PC-3 (cell line): ENCODE results near the gene KCNT2. TPM values are rescaled to one million over a fixed set of nuclear protein-coding genes. Genes with fewer than 3 reads are reported as not detected.

ENCODE experiments used
- ATAC-seq: fragments of 200-7000 bp; cut with Tn5 transposase; 2 replicates; pipeline ENCODE4 v1.9.1; 2020; ENCODE audit warnings: mild to moderate bottlenecking, moderate library complexity
- BruUV-seq: library from RNA; stranded (reverse); fragments of 400-500 nt; replicated peaks from 2 replicates; lab custom pipeline; 2021; lab: Mats Ljungman, UMichigan
- CTCF ChIA-PET: fragments of 300-600 bp; sonication (Branson Sonifier 250); formaldehyde crosslinking; loops from one replicate; lab custom pipeline; 2022; ENCODE audit warnings: antibody characterized with exemption; lab: Charles Lee
- POLR2A ChIA-PET: fragments of 300-600 bp; sonication (Branson Sonifier 250); formaldehyde crosslinking; loops from one replicate; lab custom pipeline; 2022; ENCODE audit warnings: antibody characterized with exemption; ENCODE audit not compliant: unreplicated experiment; lab: Charles Lee
- DNase-seq: peaks from one replicate; pipeline ENCODE4 v3.0.0-alpha.2; 2015
- H2AFZ ChIP-seq: fragments of 300-600 bp; sonication (generic); 2 replicates; pipeline ENCODE4 v1.6.0; 2016; ENCODE audit warnings: antibody characterized with exemption, low read length
- H3F3A ChIP-seq: fragments of 300-600 bp; sonication (generic); one replicate; pipeline ENCODE4 v1.6.0; 2017; ENCODE audit warnings: antibody characterized with exemption, low read length, control low read depth, mild to moderate bottlenecking; ENCODE audit not compliant: unreplicated experiment
- H3K27ac ChIP-seq: fragments of 300-600 bp; sonication (generic); 2 replicates; pipeline ENCODE4 v1.5.1; 2016; ENCODE audit warnings: mild to moderate bottlenecking, low read length
- H3K27me3 ChIP-seq: fragments of 300-600 bp; sonication (generic); 2 replicates; pipeline ENCODE4 v1.6.1; 2016; ENCODE audit warnings: low read length, mixed read lengths
- H3K36me3 ChIP-seq: fragments of 300-600 bp; sonication (generic); 2 replicates; pipeline ENCODE4 v1.6.1; 2016; ENCODE audit warnings: low read depth, mixed run types, low read length, mixed read lengths
- H3K4me1 ChIP-seq: fragments of 300-600 bp; sonication (generic); 2 replicates; pipeline ENCODE4 v1.5.1; 2016; ENCODE audit warnings: low read length; ENCODE audit not compliant: insufficient read depth
- H3K4me2 ChIP-seq: fragments of 300-600 bp; sonication (generic); 2 replicates; pipeline ENCODE4 v1.6.0; 2016; ENCODE audit warnings: low read length
- H3K4me3 ChIP-seq: fragments of 300-600 bp; sonication (generic); 2 replicates; pipeline ENCODE4 v1.5.1; 2016; ENCODE audit warnings: mild to moderate bottlenecking, low read length, mixed read lengths
- H3K79me2 ChIP-seq: fragments of 300-600 bp; sonication (generic); 2 replicates; pipeline ENCODE4 v1.6.1; 2017; ENCODE audit warnings: low read length, mixed read lengths
- H3K9ac ChIP-seq: fragments of 300-600 bp; sonication (generic); 2 replicates; pipeline ENCODE4 v1.6.0; 2016; ENCODE audit warnings: mild to moderate bottlenecking, low read length
- H3K9me2 ChIP-seq: fragments of 300-600 bp; sonication (generic); replicated peaks from 2 replicates; pipeline ENCODE4 v1.6.1; 2016; ENCODE audit warnings: mixed run types, low read length, mixed read lengths
- H3K9me3 ChIP-seq: fragments of 300-600 bp; sonication (generic); 2 replicates; pipeline ENCODE4 v1.6.1; 2016; ENCODE audit warnings: low read length, mixed read lengths
- H4K20me1 ChIP-seq: fragments of 300-600 bp; sonication (generic); 2 replicates; pipeline ENCODE4 v1.6.1; 2016; ENCODE audit warnings: low read length, mixed read lengths
- EZH2 ChIP-seq: fragments of 300-600 bp; sonication (generic); IDR thresholded peaks from one replicate; pipeline ENCODE4 v1.6.1; 2017; ENCODE audit warnings: antibody characterized with exemption, mild to moderate bottlenecking, low read length; ENCODE audit not compliant: unreplicated experiment
- EZH2phosphoT487 ChIP-seq: fragments of 300-600 bp; sonication (generic); IDR thresholded peaks from 2 replicates; pipeline ENCODE4 v1.6.1; 2018; ENCODE audit warnings: mild to moderate bottlenecking, antibody characterized with exemption, low read length, borderline replicate concordance
- intact Hi-C: fragments of 100-400 bp; cut with micrococcal nuclease; formaldehyde crosslinking; loops from 2 replicates; pipeline ENCODE4 v1.9.0; 2023
- total RNA-seq: library from RNA; depleted of rRNA; stranded (reverse); fragments of >200 nt; gene quantifications from 2 replicates; pipeline ENCODE4 v1.2.3, GENCODE V29; 2014
- TF ChIP-seq, protein P1 (sequence below): fragments of 300-600 bp; sonication (generic); conservative IDR thresholded peaks from 2 replicates; pipeline ENCODE4 v1.5.1; 2017; ENCODE audit warnings: antibody characterized with exemption, low read depth, mild to moderate bottlenecking, low read length

Gene KCNT2
- total RNA-seq, 1 experiment from 2014 or later: 0.26 TPM

DNA sequence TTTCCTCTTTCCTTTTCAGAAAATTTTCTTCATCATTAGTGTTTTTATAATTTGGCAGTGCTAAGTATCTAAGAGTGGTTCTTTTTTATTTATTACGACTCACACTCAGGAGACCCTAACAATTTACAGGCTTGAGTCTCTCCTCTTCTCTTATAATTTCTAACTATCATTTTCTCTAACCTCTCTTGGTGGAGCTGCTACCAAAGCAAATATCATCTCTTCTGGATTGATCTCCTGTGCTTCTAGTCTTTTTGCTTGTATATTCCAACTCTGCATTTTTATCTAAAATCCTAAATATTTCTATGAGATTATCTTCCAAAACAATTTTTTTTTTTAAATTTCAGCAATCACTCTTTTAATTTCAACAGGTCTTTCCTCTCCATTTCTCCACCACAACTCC, 250.3 kb downstream of the KCNT2 start:
- ChIA-PET CTCF (no interaction called here), POLR2A (no interaction called here)
- H3K79me2 ChIP-seq: no peaks in the 10 kb centered on the region
- H3K27ac ChIP-seq: no peak overlapping the region
- no peaks in the 10 kb centered on the region for H3K9me3 ChIP-seq
- no TSS peak for BruUV-seq
- intact Hi-C loops: loop anchor here (5.0 kb wide), 1 partner anchor 41 kb away; no protein-coding TSS in a partner anchor
- H3K4me2 ChIP-seq: no peak overlapping the region
- H2AFZ ChIP-seq: no peak overlapping the region
- ATAC-seq: no peak
- no peaks in the 10 kb centered on the region for H3K9me2 ChIP-seq
- no peak overlapping the region for H3K9ac ChIP-seq
- no peaks in the 10 kb centered on the region for H3K36me3 ChIP-seq
- no peak for DNase-seq
- H3F3A ChIP-seq: no peaks in the 10 kb centered on the region
- no peaks in the 10 kb centered on the region for H4K20me1 ChIP-seq
- H3K4me1 ChIP-seq: peaks cover 23% of the 10 kb centered on the region
- H3K27me3 ChIP-seq: no peaks in the 10 kb centered on the region
- TF ChIP-seq EZH2phosphoT487 (no peak), EZH2 (no peak)
- TF ChIP-seq, protein P1, sequence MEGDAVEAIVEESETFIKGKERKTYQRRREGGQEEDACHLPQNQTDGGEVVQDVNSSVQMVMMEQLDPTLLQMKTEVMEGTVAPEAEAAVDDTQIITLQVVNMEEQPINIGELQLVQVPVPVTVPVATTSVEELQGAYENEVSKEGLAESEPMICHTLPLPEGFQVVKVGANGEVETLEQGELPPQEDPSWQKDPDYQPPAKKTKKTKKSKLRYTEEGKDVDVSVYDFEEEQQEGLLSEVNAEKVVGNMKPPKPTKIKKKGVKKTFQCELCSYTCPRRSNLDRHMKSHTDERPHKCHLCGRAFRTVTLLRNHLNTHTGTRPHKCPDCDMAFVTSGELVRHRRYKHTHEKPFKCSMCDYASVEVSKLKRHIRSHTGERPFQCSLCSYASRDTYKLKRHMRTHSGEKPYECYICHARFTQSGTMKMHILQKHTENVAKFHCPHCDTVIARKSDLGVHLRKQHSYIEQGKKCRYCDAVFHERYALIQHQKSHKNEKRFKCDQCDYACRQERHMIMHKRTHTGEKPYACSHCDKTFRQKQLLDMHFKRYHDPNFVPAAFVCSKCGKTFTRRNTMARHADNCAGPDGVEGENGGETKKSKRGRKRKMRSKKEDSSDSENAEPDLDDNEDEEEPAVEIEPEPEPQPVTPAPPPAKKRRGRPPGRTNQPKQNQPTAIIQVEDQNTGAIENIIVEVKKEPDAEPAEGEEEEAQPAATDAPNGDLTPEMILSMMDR: no peak
- no peak overlapping the region for H3K4me3 ChIP-seq

DNA sequence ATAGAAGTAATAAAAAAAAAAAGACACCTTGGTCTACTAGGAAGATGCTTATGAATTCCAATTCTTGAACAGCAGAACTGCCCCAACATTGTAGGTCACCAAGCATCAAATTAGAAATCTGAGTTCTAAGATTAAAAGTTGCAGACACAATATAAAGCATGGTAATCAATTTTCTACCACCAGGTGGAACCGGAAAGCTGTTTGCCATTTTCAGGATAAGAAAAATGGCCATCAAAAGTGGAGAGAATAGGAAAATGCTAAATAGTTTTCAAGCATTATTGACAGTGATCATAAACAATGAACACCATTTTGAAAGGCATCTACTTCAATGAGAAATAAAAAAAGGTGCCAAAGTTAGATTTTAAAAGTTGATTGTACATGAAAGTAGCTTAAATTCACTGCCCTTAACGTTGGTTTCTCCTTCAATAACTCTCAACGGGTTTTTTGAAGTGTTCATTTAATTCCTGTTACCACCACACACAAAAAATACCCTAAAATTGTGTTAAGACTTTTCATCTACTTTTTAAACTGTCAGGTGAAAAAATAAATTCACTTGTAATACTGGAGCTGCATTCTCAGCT, 252.9 kb downstream of the KCNT2 start:
- intact Hi-C loops: loop anchor here (1.0 to 5.0 kb wide), 2 partner anchors 38 to 306 kb away; no protein-coding TSS in a partner anchor
- Histone ChIP-seq H3K9me2 (no peaks in the 10 kb centered on the region), H3K27me3 (no peaks in the 10 kb centered on the region), H3K27ac (no peak overlapping the region), H3K36me3 (no peaks in the 10 kb centered on the region), H4K20me1 (no peaks in the 10 kb centered on the region), H3K4me2 (no peak overlapping the region), H3K79me2 (no peaks in the 10 kb centered on the region), H3K4me3 (no peak overlapping the region), H3K4me1 (peaks cover 2% of the 10 kb centered on the region), H3F3A (no peaks in the 10 kb centered on the region), H3K9ac (no peak overlapping the region), H2AFZ (no peak overlapping the region), H3K9me3 (no peaks in the 10 kb centered on the region)
- POLR2A ChIA-PET: no interaction called here
- DNase-seq (peak; percentile 33), ATAC-seq (no peak)
- no TSS peak for BruUV-seq
- TF ChIP-seq, protein P1: peak; percentile 63
- TF ChIP-seq EZH2phosphoT487: no peak
- CTCF ChIA-PET: interaction anchor here (0.7 to 0.8 kb wide), 2 partner anchors 186 to 305 kb away, joined by 3 to 4 read pairs; no protein-coding TSS in a partner anchor

DNA sequence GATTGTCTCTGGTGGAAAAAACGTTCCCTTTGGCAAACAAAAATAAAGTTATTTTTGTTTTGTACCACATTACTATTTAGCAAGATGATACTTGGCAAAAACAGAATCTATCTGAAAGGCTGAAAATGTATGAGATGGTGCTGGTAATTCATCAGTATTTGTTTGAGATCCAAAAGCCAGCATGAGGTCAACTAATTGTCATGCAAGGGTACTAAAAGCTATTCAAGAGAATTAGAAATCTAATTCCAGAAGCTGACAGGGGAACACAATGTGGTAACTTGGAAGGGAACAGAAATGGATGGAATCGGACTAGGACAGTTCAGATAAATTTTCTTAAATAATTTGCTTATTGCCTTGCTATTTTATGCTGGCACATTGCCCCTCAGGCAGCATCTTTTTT, 263.8 kb downstream of the KCNT2 start:
- ATAC-seq (no peak), DNase-seq (no peak)
- Histone ChIP-seq H3K9me3 (no peaks in the 10 kb centered on the region), H3K27ac (no peak overlapping the region), H3K36me3 (no peaks in the 10 kb centered on the region), H4K20me1 (no peaks in the 10 kb centered on the region), H3K27me3 (no peaks in the 10 kb centered on the region), H3K4me3 (no peak overlapping the region), H3K9me2 (no peaks in the 10 kb centered on the region), H3K79me2 (no peaks in the 10 kb centered on the region), H3K4me1 (no peaks in the 10 kb centered on the region), H3F3A (no peaks in the 10 kb centered on the region), H3K9ac (no peak overlapping the region), H2AFZ (no peak overlapping the region), H3K4me2 (no peak overlapping the region)
- TF ChIP-seq, protein P1: no peak
- TF ChIP-seq EZH2phosphoT487: no peak
- no peak for TF ChIP-seq EZH2
- POLR2A ChIA-PET: no interaction called here
- intact Hi-C loops: no loop called here
- CTCF ChIA-PET: no interaction called here
- no TSS peak for BruUV-seq
